Activated effector memory CD4-positive, alpha-beta T cell treated with anti-CD3 and anti-CD28 coated beads, Interleukin-2, amount 50 U/mL, for 16 hours (primary cell): ENCODE data around the gene SLC35F1.
"Not testable (repeated sequence)": the region's sequence is repeated elsewhere in the genome, so short reads cannot be mapped to it uniquely, and the experiment has no call there.

ENCODE experiments used
- DNase-seq: peaks from one replicate; pipeline ENCODE4 v3.0.0-alpha.2; 2020

Gene SLC35F1

GRCh38 chr6:117928833-117929232 lies 21.8 kb downstream of the SLC35F1 start:
- no peak for DNase-seq

- no peak for DNase-seq
Observed at GRCh38 chr6:117929501-117929900, 22.4 kb downstream of the SLC35F1 start.

- no peak for DNase-seq
Observed at GRCh38 chr6:117930645-117931044, 23.6 kb downstream of the SLC35F1 start.

- no peak for DNase-seq
Observed at GRCh38 chr6:117932001-117932400, 24.9 kb downstream of the SLC35F1 start.

GRCh38 chr6:117932676-117933075 lies 25.6 kb downstream of the SLC35F1 start:
- no peak for DNase-seq

- no peak for DNase-seq
Observed at GRCh38 chr6:117933471-117933870, 26.4 kb downstream of the SLC35F1 start.

- no peak for DNase-seq
Observed at GRCh38 chr6:117938311-117938995, 31.4 kb downstream of the SLC35F1 start.

- DNase-seq: no peak
Observed at GRCh38 chr6:117947234-117947633, 40.2 kb downstream of the SLC35F1 start.

- no peak for DNase-seq
Observed at GRCh38 chr6:117951783-117952182, 44.7 kb downstream of the SLC35F1 start.

- DNase-seq: no peak
Observed at GRCh38 chr6:117955684-117956256, 48.7 kb downstream of the SLC35F1 start.

- no peak for DNase-seq
Observed at GRCh38 chr6:117956386-117956785, 49.3 kb downstream of the SLC35F1 start.

GRCh38 chr6:117958536-117958935 lies 51.5 kb downstream of the SLC35F1 start:
- no peak for DNase-seq

GRCh38 chr6:117960877-117961276 lies 53.8 kb downstream of the SLC35F1 start:
- no peak for DNase-seq

GRCh38 chr6:117961301-117961700 lies 54.2 kb downstream of the SLC35F1 start:
- no peak for DNase-seq

- DNase-seq: not testable (repeated sequence)
Observed at GRCh38 chr6:117965763-117966162, 58.7 kb downstream of the SLC35F1 start.

- DNase-seq: no peak
Observed at GRCh38 chr6:117971637-117972036, 64.6 kb downstream of the SLC35F1 start.

GRCh38 chr6:117974914-117975627 lies 68.0 kb downstream of the SLC35F1 start:
- no peak for DNase-seq

- no peak for DNase-seq
Observed at GRCh38 chr6:117976030-117976651, 69.1 kb downstream of the SLC35F1 start.

- DNase-seq: no peak
Observed at GRCh38 chr6:117985916-117986315, 78.9 kb downstream of the SLC35F1 start.

- DNase-seq: no peak
Observed at GRCh38 chr6:117986396-117986795, 79.3 kb downstream of the SLC35F1 start.

- no peak for DNase-seq
Observed at GRCh38 chr6:117989086-117989485, 82.0 kb downstream of the SLC35F1 start.

GRCh38 chr6:117990151-117990550 lies 83.1 kb downstream of the SLC35F1 start:
- no peak for DNase-seq

- no peak for DNase-seq
Observed at GRCh38 chr6:117992856-117993255, 85.8 kb downstream of the SLC35F1 start.

GRCh38 chr6:118012944-118013343 lies 105.9 kb downstream of the SLC35F1 start:
- no peak for DNase-seq
